Lung (tissue), 12 donors: ENCODE measurements around the gene FAM217A. TPM values are rescaled to one million over a fixed set of nuclear protein-coding genes. Genes with fewer than 3 reads are reported as not detected.

Experiments
- ATAC-seq: fragments of 200-7000 bp; cut with Tn5 transposase; one replicate; pipeline ENCODE4 v1.9.1; 2020; ENCODE audit warnings: moderate number of reproducible peaks; ENCODE audit not compliant: insufficient read depth, low FRiP score
- DNase-seq, 3 donors: peaks; one replicate each; pipeline ENCODE4 v3.0.0-alpha.2; 2013 to 2017
- H3K27ac ChIP-seq, 2 donors: one replicate each; pipeline ENCODE4 v1.5.1; 2013; ENCODE audit warnings: mild to moderate bottlenecking in 2 of 2, moderate library complexity in 2 of 2, control low read depth in 1 of 2, inconsistent platforms in 1 of 2, low read depth in 1 of 2, low read length in 1 of 2
- H3K27me3 ChIP-seq, 3 donors: one replicate each; pipeline ENCODE4 v1.5.1; 2013; ENCODE audit warnings: low read length in 2 of 3; ENCODE audit not compliant: control insufficient read depth in 3 of 3, insufficient read depth in 3 of 3
- H3K36me3 ChIP-seq, 4 donors: one replicate each; pipeline ENCODE4 v1.5.1; 2013; ENCODE audit warnings: low read length in 4 of 4, mild to moderate bottlenecking in 1 of 4, moderate library complexity in 1 of 4; ENCODE audit not compliant: control insufficient read depth in 4 of 4, insufficient read depth in 4 of 4
- H3K4me1 ChIP-seq, 5 donors: one replicate each; pipeline ENCODE4 v1.5.1; 2013; ENCODE audit warnings: low read length in 5 of 5, mild to moderate bottlenecking in 2 of 5, moderate library complexity in 1 of 5; ENCODE audit not compliant: control insufficient read depth in 5 of 5, insufficient read depth in 5 of 5
- H3K4me3 ChIP-seq: one replicate; pipeline ENCODE4 v1.5.1; 2013; ENCODE audit warnings: mild to moderate bottlenecking, control low read depth, moderate library complexity
- H3K9ac ChIP-seq, 2 donors: one replicate each; pipeline ENCODE4 v1.5.1; 2013; ENCODE audit warnings: low read length in 2 of 2, control low read depth in 1 of 2; ENCODE audit not compliant: insufficient read depth in 1 of 2
- H3K9me3 ChIP-seq, 4 donors: one replicate each; pipeline ENCODE4 v1.5.1; 2013; ENCODE audit warnings: low read length in 3 of 4, mild to moderate bottlenecking in 1 of 4, moderate library complexity in 1 of 4; ENCODE audit not compliant: control insufficient read depth in 4 of 4, insufficient read depth in 3 of 4
- WGBS, 2 donors: extraction: QIAGEN DNeasy Blood & Tissue Kit; methylation state at CpG; one replicate each; pipeline ENCODE4 v1.1.7; 2013; 5-methylcytosine and 5-hydroxymethylcytosine counted together
- polyA plus RNA-seq, 2 donors: library from polyadenylated mRNA; stranded (reverse); fragments of 200-250 nt; gene quantifications; one replicate each; pipeline ENCODE4 v1.2.1, GENCODE V29; 2013
- total RNA-seq, 2 donors: library from RNA; depleted of rRNA in 1 of 2; stranded (reverse); fragments of >200 nt in 1 of 2; gene quantifications; one replicate each; pipeline ENCODE4 v1.2.1, GENCODE V29; 2014 to 2021
- TF ChIP-seq, protein P1 (sequence below): IDR thresholded peaks from 2 replicates; pipeline ENCODE4 v1.5.1; 2012; ENCODE audit warnings: mild to moderate bottlenecking; ENCODE audit errors: control extremely low read depth, extremely low read depth
- donor health status: control.
- donor health status: control.
- donor health status: Bipolar disorder and iron deficiency.
- donor health status: healthy.
- donor health status: DM: yes; HTN: yes; CAD: no.

Gene FAM217A
- total and polyA plus RNA-seq, 4 donors, result not detected

DNA sequence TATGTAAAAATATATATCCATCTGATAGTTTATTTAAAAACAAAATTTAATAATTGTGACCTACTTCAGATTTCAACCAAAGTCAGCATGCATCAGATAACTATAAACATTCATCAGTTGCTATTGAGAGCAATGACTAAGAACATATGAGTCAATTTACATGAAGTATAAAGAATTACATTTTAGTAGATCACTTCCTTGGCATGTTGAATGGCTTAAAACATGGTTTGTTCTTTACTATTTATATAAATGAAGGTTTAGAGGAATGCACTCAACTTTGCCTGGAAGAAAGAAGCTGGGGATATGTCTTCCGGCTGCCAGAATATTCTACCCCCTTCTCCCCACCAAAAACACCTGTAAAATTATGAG, 6.4 kb upstream of the FAM217A start:
- TF ChIP-seq, protein P1, sequence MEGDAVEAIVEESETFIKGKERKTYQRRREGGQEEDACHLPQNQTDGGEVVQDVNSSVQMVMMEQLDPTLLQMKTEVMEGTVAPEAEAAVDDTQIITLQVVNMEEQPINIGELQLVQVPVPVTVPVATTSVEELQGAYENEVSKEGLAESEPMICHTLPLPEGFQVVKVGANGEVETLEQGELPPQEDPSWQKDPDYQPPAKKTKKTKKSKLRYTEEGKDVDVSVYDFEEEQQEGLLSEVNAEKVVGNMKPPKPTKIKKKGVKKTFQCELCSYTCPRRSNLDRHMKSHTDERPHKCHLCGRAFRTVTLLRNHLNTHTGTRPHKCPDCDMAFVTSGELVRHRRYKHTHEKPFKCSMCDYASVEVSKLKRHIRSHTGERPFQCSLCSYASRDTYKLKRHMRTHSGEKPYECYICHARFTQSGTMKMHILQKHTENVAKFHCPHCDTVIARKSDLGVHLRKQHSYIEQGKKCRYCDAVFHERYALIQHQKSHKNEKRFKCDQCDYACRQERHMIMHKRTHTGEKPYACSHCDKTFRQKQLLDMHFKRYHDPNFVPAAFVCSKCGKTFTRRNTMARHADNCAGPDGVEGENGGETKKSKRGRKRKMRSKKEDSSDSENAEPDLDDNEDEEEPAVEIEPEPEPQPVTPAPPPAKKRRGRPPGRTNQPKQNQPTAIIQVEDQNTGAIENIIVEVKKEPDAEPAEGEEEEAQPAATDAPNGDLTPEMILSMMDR, result no peak
- Histone ChIP-seq H3K9ac (no peak overlapping the region), H3K4me1 (peaks cover 0 to 3% (median 0%) of the 10 kb centered on the region in 5 donors), H3K4me3 (no peak overlapping the region), H3K27me3 (no peaks in the 10 kb centered on the region), H3K9me3 (no peaks in the 10 kb centered on the region), H3K27ac (no peak overlapping the region), H3K36me3 (no peaks in the 10 kb centered on the region)
- WGBS, 2 donors, result 94 to 97% methylated on average over 1 of the region's 1 CpG
- ATAC-seq (no peak), DNase-seq (no peak)

DNA sequence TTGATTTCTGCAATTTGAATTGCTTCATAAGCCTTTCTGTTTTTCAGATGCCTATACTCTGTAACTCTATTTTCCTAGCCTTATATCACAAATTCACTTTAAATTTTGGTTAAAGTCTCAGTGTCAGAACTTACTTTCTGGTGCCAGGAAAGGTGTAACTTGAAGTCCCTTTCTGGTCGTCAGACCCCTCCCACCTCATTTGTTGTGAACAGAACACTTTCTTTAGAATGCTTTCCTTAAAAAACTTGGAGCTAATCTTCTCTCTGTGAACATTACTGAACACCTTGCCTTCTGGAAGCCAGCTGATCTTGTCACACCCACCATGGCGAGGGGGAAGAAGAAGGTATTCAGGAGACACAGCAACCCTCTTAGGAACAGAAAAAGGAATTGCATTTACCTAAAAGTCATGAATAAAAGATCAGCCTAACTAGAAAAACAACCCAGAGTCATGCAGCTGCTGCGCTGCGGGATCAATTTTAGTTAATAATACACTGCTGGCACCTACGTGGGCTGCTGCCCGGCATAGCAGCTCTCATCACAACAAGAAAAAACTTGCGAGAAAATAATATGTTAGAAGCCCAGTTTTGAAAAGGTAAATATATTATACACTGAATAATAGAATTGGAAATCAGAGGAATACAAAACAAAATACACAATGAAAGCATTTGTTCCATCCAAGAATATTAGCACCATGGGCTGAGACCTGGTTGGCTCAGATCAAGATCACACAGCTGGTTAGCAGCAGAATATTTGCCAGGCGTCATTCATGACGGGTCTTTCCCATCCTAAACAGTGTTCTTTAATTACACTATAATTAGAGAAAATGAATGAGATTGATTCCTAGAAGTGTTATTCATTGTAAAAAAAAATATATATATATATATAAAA, 5.8 kb upstream of the FAM217A start:
- no peak overlapping the region for H3K9ac ChIP-seq
- TF ChIP-seq, protein P1, result no peak
- no peak overlapping the region for H3K27ac ChIP-seq
- H3K36me3 ChIP-seq, result no peaks in the 10 kb centered on the region
- H3K4me3 ChIP-seq, result no peak overlapping the region
- WGBS, 2 donors, result 86 to 90% methylated on average over 9 of the region's 9 CpGs
- DNase-seq, result no peak
- ATAC-seq, result no peak
- peaks cover 0 to 3% (median 0%) of the 10 kb centered on the region in 5 donors for H3K4me1 ChIP-seq
- H3K27me3 ChIP-seq, result no peaks in the 10 kb centered on the region
- no peaks in the 10 kb centered on the region for H3K9me3 ChIP-seq

DNA sequence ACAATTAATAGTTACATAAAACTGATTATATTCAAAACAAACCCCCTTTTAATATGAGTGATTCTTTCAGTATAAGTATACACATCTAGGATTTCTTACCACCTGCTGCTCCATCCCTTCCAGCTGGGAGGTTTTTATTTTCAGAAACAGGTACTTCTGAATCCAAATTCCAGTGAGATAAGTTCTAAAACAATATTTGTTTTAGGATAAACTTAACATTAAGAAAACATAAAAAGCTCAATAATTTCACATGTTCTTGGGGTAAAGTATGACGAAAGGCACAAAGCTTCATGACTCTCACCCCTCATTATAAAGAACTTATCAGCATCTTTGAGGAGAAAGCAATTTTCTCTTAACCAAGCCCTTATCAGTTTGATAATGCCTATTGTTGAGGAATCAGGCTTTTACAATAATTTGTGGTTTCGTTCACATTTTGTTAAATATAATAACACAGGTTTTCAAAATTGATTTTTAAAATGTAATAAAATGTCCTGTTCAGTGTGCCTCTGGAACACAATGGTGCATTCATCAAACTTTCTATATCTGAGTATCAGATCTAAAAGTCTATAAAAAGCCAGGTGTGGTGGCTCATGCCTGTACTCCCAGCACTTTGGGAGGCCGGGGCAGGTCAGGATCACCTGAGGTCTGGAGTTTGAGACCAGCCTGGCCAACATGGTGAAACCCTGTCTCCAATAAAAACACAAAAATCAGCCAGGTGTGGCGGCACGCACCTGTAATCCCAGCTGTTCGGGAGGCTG, 4.3 kb downstream of the FAM217A start:
- DNase-seq, result no peak
- Histone ChIP-seq H3K27ac (no peak overlapping the region), H3K9me3 (no peaks in the 10 kb centered on the region), H3K36me3 (no peaks in the 10 kb centered on the region), H3K9ac (no peak overlapping the region), H3K4me1 (peaks cover 0 to 3% (median 0%) of the 10 kb centered on the region in 5 donors), H3K27me3 (no peaks in the 10 kb centered on the region), H3K4me3 (no peak overlapping the region)
- WGBS, 2 donors, result 83 to 89% methylated on average over 6 of the region's 6 CpGs
- TF ChIP-seq, protein P1, result no peak
- ATAC-seq, result no peak
